H1 (cell line): ENCODE data around the gene SH2D4B. TPM values are rescaled to one million over a fixed set of nuclear protein-coding genes. Genes with fewer than 3 reads are reported as not detected.

Experiments used
- CTCF ChIA-PET: fragments of 300-600 bp; sonication (Branson Sonifier 250); formaldehyde crosslinking; loops from one replicate; lab custom pipeline; 2021; ENCODE audit not compliant: partially characterized antibody; lab: Charles Lee
- POLR2A ChIA-PET: fragments of 300-600 bp; sonication (Branson Sonifier 250); formaldehyde crosslinking; loops from one replicate; lab custom pipeline; 2021; ENCODE audit warnings: inconsistent platforms; ENCODE audit not compliant: partially characterized antibody; lab: Charles Lee
- DNase-seq, 2 experiments: peaks; one replicate each; pipeline versions ENCODE4 v3.0.0 to v3.0.0-alpha.2; 2010 to 2022; ENCODE audit warnings: low spot score in 2 of 2, low read depth in 1 of 2, mixed read lengths in 1 of 2
- FAIRE-seq: peaks from 2 replicates; lab custom pipeline; 2011; peaks lifted over from hg19 to GRCh38; lab: Jason Lieb, UNC
- H2AFZ ChIP-seq: 2 replicates; pipeline ENCODE4 v1.8.1; 2012; ENCODE audit warnings: low read length, inconsistent platforms
- H2AK5ac ChIP-seq: 2 replicates; pipeline ENCODE4 v1.6.1; 2013; ENCODE audit warnings: low read depth, low read length
- H2BK120ac ChIP-seq: replicated peaks from 2 replicates; pipeline ENCODE3; 2013; ENCODE audit warnings: low read depth, low read length, inconsistent platforms
- H2BK12ac ChIP-seq: 2 replicates; pipeline ENCODE4 v1.6.1; 2013; ENCODE audit warnings: low read depth, low read length
- H2BK15ac ChIP-seq: 2 replicates; pipeline ENCODE4 v1.6.1; 2013; ENCODE audit warnings: low read length
- H2BK20ac ChIP-seq: 2 replicates; pipeline ENCODE4 v1.6.1; 2013; ENCODE audit warnings: low read length
- H2BK5ac ChIP-seq: 2 replicates; pipeline ENCODE4 v1.6.1; 2013; ENCODE audit warnings: low read depth, low read length
- H3K14ac ChIP-seq: 2 replicates; pipeline ENCODE4 v1.6.1; 2013; ENCODE audit warnings: inconsistent platforms; ENCODE audit not compliant: insufficient read length
- H3K18ac ChIP-seq: 2 replicates; pipeline ENCODE4 v1.6.1; 2013; ENCODE audit warnings: low read length; ENCODE audit errors: extremely low read depth
- H3K23ac ChIP-seq: 2 replicates; pipeline ENCODE4 v1.6.1; 2013; ENCODE audit warnings: inconsistent platforms; ENCODE audit not compliant: insufficient read length
- H3K23me2 ChIP-seq: 2 replicates; pipeline ENCODE4 v1.6.1; 2013; ENCODE audit warnings: low read depth, low read length
- H3K27ac ChIP-seq: 2 replicates; pipeline ENCODE4 v1.6.1; 2011; ENCODE audit warnings: low read depth, low read length, inconsistent platforms
- H3K27me3 ChIP-seq, 4 experiments: replicated peaks in 1 of 4; 1 replicate in 1 of 4; 2 replicates in 3 of 4; pipeline versions ENCODE4 v1.6.1 to v1.8.1; 2011 to 2013; ENCODE audit warnings: low read length in 3 of 4, mild to moderate bottlenecking in 3 of 4, inconsistent platforms in 2 of 4, mixed read lengths in 2 of 4, moderate library complexity in 1 of 4; ENCODE audit not compliant: control insufficient read depth in 3 of 4, insufficient read depth in 3 of 4; ENCODE audit errors: extremely low read depth in 1 of 4
- H3K36me3 ChIP-seq, 4 experiments: 2 replicates each; pipeline versions ENCODE4 v1.6.1 to v1.8.1; 2011 to 2013; ENCODE audit warnings: mild to moderate bottlenecking in 4 of 4, low read length in 3 of 4, moderate library complexity in 2 of 4, control low read depth in 1 of 4, inconsistent platforms in 1 of 4; ENCODE audit not compliant: insufficient read depth in 4 of 4, control insufficient read depth in 2 of 4
- H3K4ac ChIP-seq: replicated peaks from 2 replicates; pipeline ENCODE3; 2013; ENCODE audit warnings: low read length, low read depth, mixed read lengths, inconsistent platforms; ENCODE audit not compliant: insufficient read length
- H3K4me1 ChIP-seq, 4 experiments: replicated peaks in 1 of 4; 1 replicate in 1 of 4; 2 replicates in 3 of 4; pipeline versions ENCODE4 v1.6.1 to v1.8.1; 2011 to 2013; ENCODE audit warnings: low read length in 3 of 4, inconsistent platforms in 2 of 4, mixed read lengths in 1 of 4; ENCODE audit not compliant: insufficient read depth in 4 of 4, control insufficient read depth in 3 of 4
- H3K4me2 ChIP-seq, 2 experiments: 2 replicates each; pipeline versions ENCODE4 v1.6.1 to v1.8.1; 2011 to 2013; ENCODE audit warnings: low read depth in 2 of 2, low read length in 2 of 2, control low read depth in 1 of 2, inconsistent platforms in 1 of 2, mild to moderate bottlenecking in 1 of 2; ENCODE audit not compliant: insufficient read depth in 1 of 2
- H3K4me3 ChIP-seq, 4 experiments: fragments of 200-600, 300-600 bp in 1 of 4; sonication (generic), shearing (Covaris generic), sonication (Bioruptor Twin) in 1 of 4; 2 replicates each; pipeline versions ENCODE4 v1.5.1 to v1.8.1; 2011 to 2016; ENCODE audit warnings: low read length in 4 of 4, low read depth in 3 of 4, control low read depth in 2 of 4, inconsistent platforms in 2 of 4, mild to moderate bottlenecking in 2 of 4, mixed read lengths in 1 of 4, moderate library complexity in 1 of 4; ENCODE audit not compliant: insufficient read depth in 2 of 4; ENCODE audit errors: extremely low read depth in 1 of 4
- H3K56ac ChIP-seq: replicated peaks from 2 replicates; pipeline ENCODE3; 2013; ENCODE audit warnings: low read depth, mild to moderate bottlenecking, mixed read lengths, low read length, inconsistent platforms; ENCODE audit not compliant: insufficient read length
- H3K79me1 ChIP-seq: 2 replicates; pipeline ENCODE4 v1.6.1; 2013; ENCODE audit warnings: low read depth, low read length, control low read depth
- H3K79me2 ChIP-seq, 2 experiments: 2 replicates each; pipeline versions ENCODE4 v1.6.1 to v1.8.1; 2012 to 2013; ENCODE audit warnings: low read length in 2 of 2, mild to moderate bottlenecking in 2 of 2, inconsistent platforms in 1 of 2; ENCODE audit not compliant: insufficient read depth in 2 of 2, control insufficient read depth in 1 of 2
- H3K9ac ChIP-seq, 4 experiments: replicated peaks in 1 of 4; 1 replicate in 1 of 4; 2 replicates in 3 of 4; pipeline versions ENCODE4 v1.6.1 to v1.8.1; 2011 to 2013; ENCODE audit warnings: low read depth in 3 of 4, low read length in 3 of 4, control low read depth in 2 of 4, mild to moderate bottlenecking in 2 of 4, moderate library complexity in 2 of 4, inconsistent platforms in 1 of 4; ENCODE audit errors: extremely low read depth in 1 of 4
- H3K9me3 ChIP-seq, 2 experiments: 2 replicates each; pipeline versions ENCODE4 v1.6.1 to v1.8.1; 2012 to 2013; ENCODE audit warnings: mild to moderate bottlenecking in 2 of 2, moderate library complexity in 2 of 2, control low read depth in 1 of 2, inconsistent platforms in 1 of 2, low read depth in 1 of 2, low read length in 1 of 2, mixed read lengths in 1 of 2; ENCODE audit not compliant: insufficient read depth in 2 of 2
- H4K20me1 ChIP-seq, 2 experiments: replicated peaks in 1 of 2; 2 replicates each; pipeline versions ENCODE3 to v1.8.1; 2011 to 2013; ENCODE audit warnings: inconsistent platforms in 2 of 2, low read length in 2 of 2, mild to moderate bottlenecking in 1 of 2; ENCODE audit not compliant: insufficient read depth in 2 of 2, control insufficient read depth in 1 of 2
- H4K5ac ChIP-seq: 2 replicates; pipeline ENCODE4 v1.6.1; 2013; ENCODE audit warnings: low read length, low read depth, mixed read lengths, inconsistent platforms; ENCODE audit not compliant: insufficient read length
- H4K8ac ChIP-seq: 2 replicates; pipeline ENCODE4 v1.8.0; 2013; ENCODE audit warnings: mild to moderate bottlenecking, moderate library complexity, low read length, inconsistent platforms; ENCODE audit not compliant: insufficient read depth; ENCODE audit errors: extremely low read depth
- H4K91ac ChIP-seq: replicated peaks from 2 replicates; pipeline ENCODE3; 2013; ENCODE audit warnings: low read length, mixed read lengths, inconsistent platforms; ENCODE audit not compliant: insufficient read length
- BACH1 ChIP-seq: IDR thresholded peaks from 2 replicates; pipeline ENCODE4 v1.6.1; 2012; ENCODE audit warnings: low read length, improper control_type of control experiment
- CBX5 ChIP-seq: fragments of 300-800, 300-1000 bp; sonication (generic); IDR thresholded peaks from 2 replicates; pipeline ENCODE4 v1.7.1; 2016; ENCODE audit warnings: antibody characterized with exemption, low read length, low read depth
- CHD2 ChIP-seq: IDR thresholded peaks from 2 replicates; pipeline ENCODE4 v1.6.1; 2012; ENCODE audit warnings: low read length, improper control_type of control experiment
- EP300 ChIP-seq, 2 experiments: IDR thresholded peaks; 1 replicate in 1 of 2; 2 replicates in 1 of 2; pipeline ENCODE4 v1.6.1; 2011 to 2012; ENCODE audit warnings: low read depth in 2 of 2, low read length in 2 of 2, mild to moderate bottlenecking in 2 of 2, borderline replicate concordance in 1 of 2, inconsistent platforms in 1 of 2, moderate library complexity in 1 of 2
- HDAC2 ChIP-seq, 2 experiments: fragments of 300-600 bp in 1 of 2; sonication (generic) in 1 of 2; IDR thresholded peaks; 2 replicates each; pipeline ENCODE4 v1.6.1; 2011 to 2012; ENCODE audit warnings: low read depth in 2 of 2, low read length in 2 of 2, mild to moderate bottlenecking in 2 of 2, moderate library complexity in 2 of 2, borderline replicate concordance in 1 of 2, inconsistent platforms in 1 of 2
- KDM4A ChIP-seq: IDR thresholded peaks from one replicate; pipeline ENCODE4 v1.7.1; 2012; ENCODE audit warnings: low read depth, mild to moderate bottlenecking, moderate library complexity, low read length, inconsistent platforms; ENCODE audit not compliant: severe bottlenecking
- MAX ChIP-seq: IDR thresholded peaks from 2 replicates; pipeline ENCODE4 v1.6.1; 2012; ENCODE audit warnings: inconsistent platforms
- POLR2A ChIP-seq, 2 experiments: IDR thresholded peaks; 1 replicate in 1 of 2; 2 replicates in 1 of 2; pipeline ENCODE4 v1.6.1; 2011; ENCODE audit warnings: low read depth in 2 of 2, low read length in 2 of 2, mild to moderate bottlenecking in 2 of 2; ENCODE audit errors: control extremely low read depth in 1 of 2
- SP2 ChIP-seq: IDR thresholded peaks from 2 replicates; pipeline ENCODE4 v1.6.1; 2012; ENCODE audit warnings: mild to moderate bottlenecking, low read length, inconsistent platforms
- SRF ChIP-seq: IDR thresholded peaks from 2 replicates; pipeline ENCODE4 v1.6.1; 2011; ENCODE audit warnings: mild to moderate bottlenecking, low read depth, low read length, moderate library complexity
- WGBS, 2 experiments: shearing (Covaris generic) in 1 of 2; methylation state at CpG; one replicate each; pipeline versions ENCODE4 v1.1.6 to v1.1.7; 2013 to 2015; ENCODE audit warnings: low lambda C conversion rate in 2 of 2, mixed read lengths in 2 of 2, inconsistent platforms in 1 of 2, low coverage in 1 of 2, missing lambda C conversion rate in 1 of 2; ENCODE audit not compliant: insufficient replicate concordance in 2 of 2, insufficient coverage in 1 of 2, insufficient read length in 1 of 2; ENCODE audit errors: extremely low coverage in 1 of 2, missing lambda C conversion rate in 1 of 2; 5-methylcytosine and 5-hydroxymethylcytosine counted together
- polyA plus RNA-seq, 7 experiments: library from polyadenylated mRNA; depleted of rRNA in 3 of 7; stranded (reverse) in 5 of 7; unstranded in 2 of 7; fragments of >200 nt in 5 of 7; fragments of 200-250 nt in 2 of 7; gene quantifications; 1 replicate in 5 of 7; 2 replicates in 1 of 7; 4 replicates in 1 of 7; pipeline versions ENCODE4 v1.2.1 to v1.2.3, GENCODE V29; 2011 to 2013; ENCODE audit warnings: missing spikeins in 2 of 7, mixed read lengths in 2 of 7
- total RNA-seq: library from RNA; stranded (reverse); fragmentation: NEBNext Ultra II Directional; extraction: Animal tissue kit (Norgen Biotek cat#: 25700); gene quantifications from 2 replicates; pipeline ENCODE4 v1.2.1, GENCODE V29; 2021

The SH2D4B gene
- total and polyA plus RNA-seq, 2 of the 8 experiments (the other 6 are each of a cell fraction or from before 2014, with no cell fraction given): 0.06 to 0.13 TPM

- H3K27ac ChIP-seq: no peak overlapping the region
- CTCF ChIA-PET: interaction anchor here (1.0 to 1.7 kb wide), 5 partner anchors 27 to 128 kb away, joined by 3 to 8 read pairs (median 3); no protein-coding TSS in a partner anchor
- no peak for DNase-seq
- no peak overlapping the region for H3K4me2 ChIP-seq
- no peak overlapping the region for H4K8ac ChIP-seq
- no peak overlapping the region for H4K5ac ChIP-seq
- H2AK5ac ChIP-seq: no peak overlapping the region
- H3K4me1 ChIP-seq: no peaks in the 10 kb centered on the region
- TF ChIP-seq SRF (no peak), EP300 (IDR thresholded peaks at IDR 0.05; ENCODE audit: borderline replicate concordance in 1 of 2, low read depth in 2 of 2, low read length in 2 of 2) (no peak), MAX (no peak), SP2 (no peak), KDM4A (no peak), CBX5 (no peak), BACH1 (no peak), CHD2 (no peak), POLR2A (IDR thresholded peaks at IDR 0.05; ENCODE audit: control extremely low read depth in 1 of 2, low read depth in 2 of 2, low read length in 2 of 2) (no peak), HDAC2 (IDR thresholded peaks at IDR 0.05; ENCODE audit: borderline replicate concordance in 1 of 2, low read depth in 2 of 2, low read length in 2 of 2) (no peak)
- FAIRE-seq: no peak
- no peak overlapping the region for H3K56ac ChIP-seq
- H3K23me2 ChIP-seq: no peaks in the 10 kb centered on the region
- H4K20me1 ChIP-seq: no peaks in the 10 kb centered on the region
- no peak overlapping the region for H2BK20ac ChIP-seq
- H3K79me2 ChIP-seq: no peaks in the 10 kb centered on the region
- no peaks in the 10 kb centered on the region for H3K79me1 ChIP-seq
- H2BK5ac ChIP-seq: no peak overlapping the region
- H3K23ac ChIP-seq: no peak overlapping the region
- H3K27me3 ChIP-seq: no peaks in the 10 kb centered on the region
- H3K9ac ChIP-seq: no peak overlapping the region
- H3K4me3 ChIP-seq: no peak overlapping the region
- POLR2A ChIA-PET: no interaction called here
- no peak overlapping the region for H2AFZ ChIP-seq
- H3K9me3 ChIP-seq: no peaks in the 10 kb centered on the region
- no peak overlapping the region for H3K4ac ChIP-seq
- H3K18ac ChIP-seq: no peak overlapping the region
- H2BK15ac ChIP-seq: no peak overlapping the region
- no peak overlapping the region for H2BK120ac ChIP-seq
- H2BK12ac ChIP-seq: no peak overlapping the region
- no peak overlapping the region for H4K91ac ChIP-seq
- no peaks in the 10 kb centered on the region for H3K36me3 ChIP-seq
- 83% methylated on average over 7 of the region's 7 CpGs; no CpG with 5 or more reads in 1 of the 2 experiments for WGBS, 2 experiments
- H3K14ac ChIP-seq: no peak overlapping the region
Observed at GRCh38 chr10:80633910-80634309, 96.2 kb downstream of the SH2D4B start.
